Measurements from ENCODE around the gene SLC35D3.
"Not testable (repeated sequence)": the region's sequence is repeated elsewhere in the genome, so short reads cannot be mapped to it uniquely, and the experiment has no call there.

SLC35D3 gene

GRCh38 chr6:136921936-136922684 lies at the start of gene SLC35D3:
SLC35D3 (plus strand) TSS chr6:136922301; CDS start chr6:136922429, 128 bp downstream.
- peak; percentile 16 for DNase-seq

DNA sequence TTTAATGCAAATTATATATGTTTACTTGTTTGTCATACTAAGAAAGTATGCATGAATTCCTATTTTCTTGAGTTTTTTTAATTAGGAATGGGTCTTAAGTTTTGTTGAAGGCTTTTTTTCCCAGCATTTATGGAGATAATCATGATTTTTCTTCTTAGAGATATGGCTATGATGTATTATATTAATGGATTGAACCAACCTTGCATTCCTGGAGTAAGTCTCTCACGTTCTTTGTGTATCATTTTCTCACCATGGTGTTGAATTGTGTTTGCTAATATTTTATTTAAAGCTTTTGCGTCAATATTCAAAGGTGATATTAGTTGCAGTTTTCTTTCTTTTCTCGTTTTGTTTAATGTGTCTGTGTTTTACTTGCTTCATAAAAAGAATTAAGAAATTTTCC lies 48.4 kb upstream of the SLC35D3 start:
- DNase-seq = no peak

GRCh38 chr6:136876469-136876868 lies 45.6 kb upstream of the SLC35D3 start:
- not testable (repeated sequence) for DNase-seq

GRCh38 chr6:136880748-136881460 lies 41.2 kb upstream of the SLC35D3 start:
- no peak for DNase-seq

- DNase-seq = peak; percentile 39
These were observed 36.0 kb upstream of the SLC35D3 start for GRCh38 chr6:136886091-136886490.

GRCh38 chr6:136887953-136888352 lies 34.1 kb upstream of the SLC35D3 start:
- DNase-seq = no peak

DNA sequence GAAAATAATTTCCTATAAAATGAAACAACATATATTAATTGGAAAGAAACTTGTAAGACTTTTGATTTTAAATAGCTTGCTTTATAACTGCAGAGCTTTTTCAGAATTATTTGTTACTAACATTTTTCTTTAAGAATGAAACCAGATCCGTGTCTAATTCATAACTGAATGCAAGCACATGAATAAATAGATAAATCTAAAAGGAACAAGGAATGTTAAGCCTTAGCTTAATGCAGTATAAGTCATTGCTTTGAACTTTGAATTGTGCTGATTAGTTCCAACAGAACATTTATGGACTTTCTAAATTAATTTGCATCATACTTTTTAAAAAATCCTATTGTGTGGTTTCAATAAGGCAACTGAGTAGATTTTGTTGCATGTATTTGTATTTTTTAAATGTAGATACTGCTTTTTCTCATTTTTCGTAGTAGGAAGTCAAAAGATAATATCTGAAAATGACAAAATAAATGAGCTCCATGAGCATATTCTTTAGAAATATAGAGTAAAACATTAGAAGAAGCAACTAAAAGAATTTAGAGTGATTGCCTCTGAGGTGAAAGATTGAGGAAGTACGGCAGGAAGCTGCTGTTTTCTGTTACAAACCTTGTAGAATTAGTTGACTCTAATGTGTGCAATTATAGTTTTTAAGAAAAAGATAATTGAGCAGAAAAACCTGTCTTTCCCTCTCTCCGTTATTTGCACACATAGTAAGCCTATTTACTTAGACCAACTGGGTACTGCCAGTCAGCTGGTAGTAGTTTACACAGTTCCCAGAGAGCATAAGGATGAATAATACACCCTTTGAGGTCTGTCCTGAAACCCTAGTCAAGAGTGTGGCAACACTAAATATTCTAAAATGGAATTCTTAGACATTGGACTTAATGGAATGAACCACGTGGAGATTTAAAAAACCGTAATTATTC lies 32.6 kb upstream of the SLC35D3 start:
- peak; percentile 3 for DNase-seq

DNA sequence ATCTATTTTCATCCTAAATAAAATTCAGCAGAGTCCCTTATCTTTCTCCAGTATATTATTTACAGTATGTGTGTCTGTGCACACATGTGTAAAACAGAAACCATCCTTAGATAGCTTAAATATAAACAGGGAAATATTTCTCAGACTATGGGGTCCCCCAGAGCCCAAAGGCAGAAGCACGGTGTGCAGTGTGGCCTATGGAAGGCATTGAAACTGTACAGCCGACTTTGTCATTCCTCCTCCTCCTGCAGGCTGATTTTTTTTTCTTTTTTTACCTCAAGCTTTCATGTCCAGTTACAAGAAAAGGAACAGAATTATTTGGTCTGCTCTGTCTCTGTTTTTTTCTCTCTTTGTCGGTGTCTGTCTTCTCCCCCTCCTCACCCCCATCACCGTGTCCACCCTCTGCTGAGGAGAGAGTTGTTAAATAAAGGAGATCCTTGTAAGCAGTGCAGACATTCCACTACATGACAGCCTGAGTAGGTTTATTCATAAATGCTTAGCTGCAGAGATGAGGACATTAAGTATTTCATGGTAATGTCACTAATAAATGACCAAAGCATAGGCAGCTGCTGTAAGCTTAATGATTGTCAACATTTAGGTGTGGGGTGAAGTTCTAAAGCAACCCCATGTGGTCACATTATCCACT lies 31.8 kb upstream of the SLC35D3 start:
- no peak for DNase-seq

DNA sequence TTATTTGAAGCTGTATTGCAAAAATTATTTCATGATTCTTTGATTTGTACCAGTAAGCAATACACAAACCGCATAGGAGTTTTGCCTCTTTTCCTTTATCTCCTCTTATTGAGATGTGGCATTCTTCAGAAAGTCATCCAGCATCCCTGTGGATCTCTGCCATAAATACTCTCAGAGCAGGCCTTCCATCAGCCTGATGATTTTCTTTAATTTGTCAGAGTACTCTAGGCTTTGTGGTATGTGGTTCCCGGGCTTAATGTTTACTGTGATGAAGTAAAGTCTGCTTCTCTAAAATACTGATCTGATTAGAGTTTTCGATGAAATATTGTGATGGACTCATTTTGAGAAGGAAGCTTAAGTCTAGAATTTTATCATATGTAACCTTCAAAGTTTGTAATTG lies 31.1 kb upstream of the SLC35D3 start:
- DNase-seq = no peak

DNA sequence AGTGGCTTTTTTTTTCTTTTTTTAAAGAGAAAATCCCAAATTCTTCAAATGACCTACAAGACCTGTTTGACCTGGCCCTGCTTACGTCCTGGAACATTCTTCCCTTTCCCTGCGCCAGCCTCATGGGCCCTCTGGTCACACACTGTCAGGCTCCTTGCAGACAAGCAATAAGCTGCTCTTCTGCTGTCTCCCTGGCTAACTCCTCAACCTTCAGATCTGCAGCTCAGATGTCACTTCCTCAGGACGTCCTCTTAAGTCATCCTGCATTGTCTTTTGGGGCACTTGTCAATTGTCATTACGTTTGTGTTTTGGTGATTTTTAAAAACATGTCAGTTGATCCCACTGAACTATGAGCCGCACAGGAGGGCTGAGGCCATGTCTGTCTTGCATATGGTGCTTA lies 28.9 kb upstream of the SLC35D3 start:
- DNase-seq = no peak

DNA sequence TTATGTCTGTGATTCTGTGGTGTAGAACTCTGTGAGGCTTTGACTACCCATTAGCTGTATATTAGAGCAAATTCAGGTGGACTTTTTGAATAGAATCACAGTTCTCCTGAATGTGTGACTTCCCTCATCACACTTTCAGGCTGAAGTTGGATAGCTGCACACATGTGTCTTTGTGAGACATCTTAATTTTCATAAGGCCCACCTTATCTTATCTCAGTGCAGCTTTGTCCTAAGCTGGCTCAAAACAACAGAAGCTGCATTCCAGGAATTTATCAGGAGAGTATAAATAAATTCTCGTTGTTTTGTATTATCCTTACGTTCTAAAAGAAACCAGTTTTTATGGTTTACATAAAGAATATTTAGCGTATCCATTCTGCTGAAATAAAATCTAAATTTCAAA lies 26.2 kb upstream of the SLC35D3 start:
- no peak for DNase-seq

DNA sequence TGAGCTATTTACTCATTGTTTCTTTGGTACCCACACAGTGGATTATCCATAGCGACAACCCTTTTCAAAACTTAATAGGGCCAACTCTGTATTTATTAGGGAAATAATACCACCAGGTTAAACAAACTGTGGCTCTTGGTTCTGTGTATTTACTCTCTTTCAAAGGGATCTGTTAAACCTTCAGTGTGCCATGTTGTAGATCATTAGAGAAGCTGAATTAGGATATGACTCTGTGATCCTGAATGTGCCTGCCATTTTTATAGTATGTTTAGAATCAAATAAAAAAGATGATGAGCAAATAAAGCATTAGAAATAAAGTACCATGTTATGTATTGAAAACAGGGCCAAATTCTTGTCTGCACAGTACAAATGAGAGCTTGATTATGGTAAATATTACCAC lies 25.0 kb upstream of the SLC35D3 start:
- no peak for DNase-seq

DNA sequence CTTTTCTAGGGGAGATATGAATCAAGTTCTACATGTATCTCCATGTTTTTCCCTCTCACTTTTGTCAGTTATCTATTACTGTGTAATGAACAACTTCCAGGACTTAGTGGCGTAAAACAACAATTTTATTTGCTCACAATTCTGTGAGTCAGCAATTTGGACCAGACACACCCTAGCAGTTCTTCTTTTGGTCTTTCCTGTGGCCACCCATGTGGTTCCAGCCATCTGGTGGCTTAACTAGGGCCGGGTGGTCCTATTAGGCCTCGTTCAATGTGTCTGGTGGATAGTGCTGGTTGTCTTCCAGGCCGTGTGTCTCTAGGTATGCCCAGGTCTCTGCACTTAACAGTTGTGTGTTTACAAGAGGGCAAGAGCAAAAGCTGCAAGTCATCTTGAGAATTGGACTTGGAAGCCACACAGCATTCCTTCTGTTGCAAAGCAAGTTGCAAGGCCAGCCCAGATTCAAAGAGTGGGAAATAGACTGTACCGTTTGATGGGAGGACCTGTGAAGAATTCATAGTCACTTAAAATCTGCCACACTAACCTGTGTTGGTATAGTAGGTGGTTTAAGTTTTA lies 20.8 kb upstream of the SLC35D3 start:
- peak; percentile 3 for DNase-seq

- DNase-seq = not testable (repeated sequence)
These were observed 17.6 kb upstream of the SLC35D3 start for GRCh38 chr6:136904477-136904876.

DNA sequence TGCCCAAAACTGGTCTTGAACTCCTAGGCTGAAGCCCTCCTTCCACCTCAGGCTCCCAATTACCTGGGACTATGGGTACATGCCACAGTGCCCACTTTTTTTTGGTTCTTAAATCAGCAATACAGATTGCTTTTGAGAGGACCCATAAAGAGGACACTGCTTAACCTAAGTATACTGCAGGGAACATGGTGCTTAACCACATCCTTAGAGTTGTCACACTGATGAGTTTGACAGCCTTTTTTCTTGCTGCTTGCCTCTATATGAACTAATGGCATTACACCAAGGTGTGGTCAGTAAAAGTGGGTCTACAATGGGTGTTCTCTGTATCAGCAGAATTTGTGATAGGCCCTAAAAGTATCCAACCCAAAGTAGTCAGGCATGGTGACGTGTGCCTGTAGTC lies 7.2 kb upstream of the SLC35D3 start:
- no peak for DNase-seq

- DNase-seq = no peak
These were observed 3.4 kb upstream of the SLC35D3 start for GRCh38 chr6:136918706-136919105.

- DNase-seq = peak; percentile 54
These were observed 1.9 kb upstream of the SLC35D3 start for GRCh38 chr6:136920216-136920615.

- DNase-seq = no peak
These were observed 1.3 kb upstream of the SLC35D3 start for GRCh38 chr6:136920671-136921380.

DNA sequence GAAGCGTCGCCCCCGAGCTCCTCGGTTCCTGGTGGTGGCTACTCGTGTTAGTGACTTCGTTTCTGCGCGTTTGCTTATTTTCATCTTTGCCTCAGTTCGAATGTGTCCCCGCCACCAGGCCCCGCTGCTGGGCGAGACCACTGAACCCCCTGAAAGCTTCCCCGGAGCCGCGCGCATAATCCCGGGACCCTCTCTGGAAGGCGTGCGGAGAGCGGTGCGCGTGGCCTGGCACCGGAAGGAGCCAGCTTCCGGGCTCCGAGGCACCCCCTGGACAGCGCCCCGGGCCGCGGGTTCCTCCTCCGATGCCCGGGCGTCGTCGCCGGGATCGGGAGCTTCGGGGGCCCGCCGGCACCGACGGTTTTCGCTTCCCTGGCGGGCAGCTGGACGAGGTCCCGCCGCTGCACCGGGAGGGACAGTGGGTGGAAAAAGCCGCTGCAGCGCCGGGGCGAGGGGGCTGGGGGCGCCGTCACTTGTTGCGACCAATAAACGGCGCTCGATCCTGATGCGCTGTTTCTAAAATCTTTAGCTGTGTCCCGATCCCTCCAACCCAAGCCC lies 643 bp upstream of the SLC35D3 start:
- DNase-seq = no peak

GRCh38 chr6:136922685-136923006 lies 545 bp downstream of the SLC35D3 start:
- DNase-seq = no peak

GRCh38 chr6:136923116-136923953 lies 1.2 kb downstream of the SLC35D3 start:
- DNase-seq = no peak
